Mesenchymal stem cell (in vitro differentiated cells and primary cell): ENCODE data around the gene KANK2.

ENCODE experiments used
- DNase-seq: peaks from one replicate; pipeline ENCODE4 v3.0.0-alpha.2; 2013
- H2AFZ ChIP-seq: one replicate; pipeline ENCODE4 v1.6.1; 2013; ENCODE audit warnings: low read depth, mild to moderate bottlenecking, control low read depth, inconsistent platforms, low read length, moderate library complexity
- H2AK5ac ChIP-seq: 2 replicates; pipeline ENCODE4 v1.6.1; 2013; ENCODE audit warnings: low read length, moderate library complexity, mild to moderate bottlenecking, inconsistent platforms; ENCODE audit not compliant: severe bottlenecking
- H2BK120ac ChIP-seq: one replicate; pipeline ENCODE4 v1.6.1; 2013; ENCODE audit warnings: low read depth, mild to moderate bottlenecking, inconsistent platforms, low read length, moderate library complexity
- H2BK12ac ChIP-seq, 2 experiments: one replicate each; pipeline ENCODE4 v1.6.1; 2013; ENCODE audit warnings: inconsistent platforms in 2 of 2, low read length in 2 of 2, mild to moderate bottlenecking in 2 of 2, moderate library complexity in 2 of 2, control low read depth in 1 of 2
- H2BK15ac ChIP-seq: one replicate; pipeline ENCODE4 v1.6.1; 2013; ENCODE audit warnings: mild to moderate bottlenecking, low read depth, inconsistent platforms; ENCODE audit not compliant: poor library complexity, severe bottlenecking
- H2BK5ac ChIP-seq: 2 replicates; pipeline ENCODE4 v1.6.1; 2013; ENCODE audit warnings: low read depth, mild to moderate bottlenecking, low read length, control low read depth, inconsistent platforms; ENCODE audit not compliant: poor library complexity, severe bottlenecking
- H3K14ac ChIP-seq, 2 experiments: one replicate each; pipeline ENCODE4 v1.6.1; 2013; ENCODE audit warnings: inconsistent platforms in 2 of 2, low read length in 2 of 2, control low read depth in 1 of 2, mild to moderate bottlenecking in 1 of 2, moderate library complexity in 1 of 2
- H3K18ac ChIP-seq, 2 experiments: one replicate each; pipeline ENCODE4 v1.6.1; 2013; ENCODE audit warnings: inconsistent platforms in 2 of 2, low read length in 2 of 2, control low read depth in 1 of 2, low read depth in 1 of 2, mild to moderate bottlenecking in 1 of 2
- H3K23ac ChIP-seq, 2 experiments: one replicate each; pipeline ENCODE4 v1.6.1; 2013; ENCODE audit warnings: inconsistent platforms in 2 of 2, low read length in 2 of 2, mild to moderate bottlenecking in 2 of 2, moderate library complexity in 2 of 2, control low read depth in 1 of 2
- H3K27ac ChIP-seq: 2 replicates; pipeline ENCODE4 v1.5.1; 2013; ENCODE audit warnings: mild to moderate bottlenecking, moderate library complexity, low read length, control low read depth, inconsistent platforms; ENCODE audit not compliant: poor library complexity, severe bottlenecking
- H3K27me3 ChIP-seq, 2 experiments: 2 replicates each; pipeline versions ENCODE4 v1.6.1 to v1.7.0; 2013; ENCODE audit warnings: low read length in 2 of 2, mild to moderate bottlenecking in 2 of 2, moderate library complexity in 2 of 2, control low read depth in 1 of 2, inconsistent platforms in 1 of 2; ENCODE audit not compliant: control insufficient read depth in 1 of 2, insufficient read depth in 1 of 2
- H3K36me3 ChIP-seq, 2 experiments: 2 replicates each; pipeline versions ENCODE4 v1.6.1 to v1.7.0; 2013; ENCODE audit warnings: low read length in 2 of 2, control low read depth in 1 of 2, inconsistent platforms in 1 of 2, low read depth in 1 of 2, mild to moderate bottlenecking in 1 of 2; ENCODE audit not compliant: insufficient read depth in 2 of 2, control insufficient read depth in 1 of 2
- H3K4ac ChIP-seq, 2 experiments: one replicate each; pipeline ENCODE4 v1.6.1; 2013; ENCODE audit warnings: inconsistent platforms in 2 of 2, low read length in 2 of 2, mild to moderate bottlenecking in 2 of 2, moderate library complexity in 2 of 2, control low read depth in 1 of 2, low read depth in 1 of 2
- H3K4me1 ChIP-seq: 2 replicates; pipeline ENCODE4 v1.6.1; 2013; ENCODE audit warnings: low read depth, low read length, control low read depth; ENCODE audit not compliant: control insufficient read depth, insufficient read depth
- H3K4me2 ChIP-seq: 2 replicates; pipeline ENCODE4 v1.6.1; 2013; ENCODE audit warnings: low read length, mild to moderate bottlenecking, inconsistent platforms; ENCODE audit not compliant: poor library complexity, severe bottlenecking
- H3K4me3 ChIP-seq, 2 experiments: 2 replicates each; pipeline versions ENCODE4 v1.5.1 to v1.7.0; 2013; ENCODE audit warnings: low read length in 2 of 2, mild to moderate bottlenecking in 2 of 2, control low read depth in 1 of 2, low read depth in 1 of 2; ENCODE audit not compliant: insufficient read depth in 1 of 2
- H3K79me1 ChIP-seq: replicated peaks from 2 replicates; pipeline ENCODE4 v1.6.1; 2013; ENCODE audit warnings: mild to moderate bottlenecking, control low read depth, low read length, inconsistent platforms; ENCODE audit not compliant: poor library complexity, severe bottlenecking
- H3K9ac ChIP-seq: 2 replicates; pipeline ENCODE4 v1.7.0; 2013; ENCODE audit warnings: mild to moderate bottlenecking, low read length, moderate library complexity
- H3K9me3 ChIP-seq: 2 replicates; pipeline ENCODE4 v1.7.0; 2013; ENCODE audit warnings: mild to moderate bottlenecking, low read length; ENCODE audit not compliant: control insufficient read depth
- H4K8ac ChIP-seq: one replicate; pipeline ENCODE4 v1.6.1; 2013; ENCODE audit warnings: inconsistent platforms, mild to moderate bottlenecking, low read length, moderate library complexity
- H4K91ac ChIP-seq: one replicate; pipeline ENCODE4 v1.6.1; 2013; ENCODE audit warnings: mild to moderate bottlenecking, low read length, inconsistent platforms
- WGBS: methylation state at CpG from one replicate; pipeline ENCODE4 v1.1.7; 2013; ENCODE audit warnings: mixed read lengths; 5-methylcytosine and 5-hydroxymethylcytosine counted together

The KANK2 gene

GRCh38 chr19:11210656-11210928, 13.2 kb upstream of the KANK2 start:
- Histone ChIP-seq H3K14ac (no peak overlapping the region), H3K27ac (no peak overlapping the region), H3K27me3 (no peaks in the 10 kb centered on the region), H3K23ac (no peak overlapping the region), H2AFZ (no peak overlapping the region), H2BK12ac (no peak overlapping the region), H4K91ac (no peak overlapping the region), H2BK5ac (no peak overlapping the region), H3K18ac (no peak overlapping the region), H2BK15ac (no peak overlapping the region), H3K36me3 (peaks cover 29 to 63% of the 10 kb centered on the region in 2 experiments), H2AK5ac (no peak overlapping the region), H3K4me1 (no peaks in the 10 kb centered on the region), H3K9ac (no peak overlapping the region), H3K79me1 (no peaks in the 10 kb centered on the region), H3K4me3 (no peak overlapping the region), H3K4ac (no peak overlapping the region), H3K9me3 (no peaks in the 10 kb centered on the region), H3K4me2 (no peak overlapping the region), H4K8ac (no peak overlapping the region), H2BK120ac (no peak overlapping the region)
- WGBS = 86% methylated on average over 1 of the region's 1 CpG
- no peak for DNase-seq

GRCh38 chr19:11209839-11210655, 12.7 kb upstream of the KANK2 start:
- DNase-seq = no peak
- H3K4me1 ChIP-seq = no peaks in the 10 kb centered on the region
- no peak overlapping the region for H2BK5ac ChIP-seq
- WGBS = 81% methylated on average over 2 of the region's 2 CpGs
- no peak overlapping the region for H3K4me2 ChIP-seq
- no peak overlapping the region for H3K23ac ChIP-seq
- no peak overlapping the region for H3K14ac ChIP-seq
- H3K27ac ChIP-seq = no peak overlapping the region
- H3K4ac ChIP-seq = no peak overlapping the region
- H2AFZ ChIP-seq = no peak overlapping the region
- H3K79me1 ChIP-seq = no peaks in the 10 kb centered on the region
- peaks cover 25 to 57% of the 10 kb centered on the region in 2 experiments for H3K36me3 ChIP-seq
- H4K91ac ChIP-seq = no peak overlapping the region
- H2AK5ac ChIP-seq = no peak overlapping the region
- no peak overlapping the region for H2BK120ac ChIP-seq
- H3K27me3 ChIP-seq = no peaks in the 10 kb centered on the region
- H2BK15ac ChIP-seq = no peak overlapping the region
- no peak overlapping the region for H3K18ac ChIP-seq
- H3K9me3 ChIP-seq = no peaks in the 10 kb centered on the region
- no peak overlapping the region for H2BK12ac ChIP-seq
- H3K9ac ChIP-seq = no peak overlapping the region
- H4K8ac ChIP-seq = peak overlapping the region; percentile 19
- no peak overlapping the region for H3K4me3 ChIP-seq

GRCh38 chr19:11208561-11209471, 11.5 kb upstream of the KANK2 start:
- no peak overlapping the region for H4K91ac ChIP-seq
- H3K79me1 ChIP-seq = no peaks in the 10 kb centered on the region
- no peaks in the 10 kb centered on the region for H3K9me3 ChIP-seq
- peaks cover 18 to 48% of the 10 kb centered on the region in 2 experiments for H3K36me3 ChIP-seq
- H2BK15ac ChIP-seq = no peak overlapping the region
- H3K4me1 ChIP-seq = peaks cover 8% of the 10 kb centered on the region
- no peak overlapping the region for H2BK12ac ChIP-seq
- no peak overlapping the region for H3K14ac ChIP-seq
- H2AK5ac ChIP-seq = no peak overlapping the region
- no peak overlapping the region for H3K4me2 ChIP-seq
- WGBS = 87% methylated on average over 26 of the region's 38 CpGs
- H3K27me3 ChIP-seq = no peaks in the 10 kb centered on the region
- H3K23ac ChIP-seq = no peak overlapping the region
- H3K4ac ChIP-seq = no peak overlapping the region
- no peak overlapping the region for H3K27ac ChIP-seq
- H3K18ac ChIP-seq = no peak overlapping the region
- H3K9ac ChIP-seq = no peak overlapping the region
- DNase-seq = peak; percentile 50
- no peak overlapping the region for H3K4me3 ChIP-seq
- H4K8ac ChIP-seq = no peak overlapping the region
- H2AFZ ChIP-seq = no peak overlapping the region
- H2BK120ac ChIP-seq = no peak overlapping the region
- no peak overlapping the region for H2BK5ac ChIP-seq

GRCh38 chr19:11205939-11206570, 8.7 kb upstream of the KANK2 start:
- no peak overlapping the region for H3K4me2 ChIP-seq

More at GRCh38 chr19:11205939-11206570, 8.7 kb upstream of the KANK2 start:
- Histone ChIP-seq H3K23ac (no peak overlapping the region), H2AK5ac (no peak overlapping the region), H3K9ac (no peak overlapping the region), H3K36me3 (peaks cover 15 to 40% of the 10 kb centered on the region in 2 experiments), H3K18ac (no peak overlapping the region), H3K27me3 (no peaks in the 10 kb centered on the region), H4K8ac (no peak overlapping the region), H3K4me3 (no peak overlapping the region), H3K79me1 (peaks cover 2% of the 10 kb centered on the region), H3K14ac (no peak overlapping the region), H2AFZ (no peak overlapping the region), H2BK12ac (no peak overlapping the region), H2BK15ac (no peak overlapping the region), H3K4ac (no peak overlapping the region), H3K9me3 (no peaks in the 10 kb centered on the region), H2BK5ac (no peak overlapping the region), H3K27ac (no peak overlapping the region), H4K91ac (no peak overlapping the region), H2BK120ac (no peak overlapping the region), H3K4me1 (peaks cover 27% of the 10 kb centered on the region)
- no peak for DNase-seq
- WGBS = 92% methylated on average over 9 of the region's 9 CpGs
